ENCODE measurements around the gene MYF6. TPM values are rescaled to one million over a fixed set of nuclear protein-coding genes. Genes with fewer than 3 reads are reported as not detected.

The MYF6 gene
- total and polyA plus RNA-seq, 9 of the 15 experiments (the other 6 are each of a cell fraction or from before 2014, with no cell fraction given), result not detected

DNA sequence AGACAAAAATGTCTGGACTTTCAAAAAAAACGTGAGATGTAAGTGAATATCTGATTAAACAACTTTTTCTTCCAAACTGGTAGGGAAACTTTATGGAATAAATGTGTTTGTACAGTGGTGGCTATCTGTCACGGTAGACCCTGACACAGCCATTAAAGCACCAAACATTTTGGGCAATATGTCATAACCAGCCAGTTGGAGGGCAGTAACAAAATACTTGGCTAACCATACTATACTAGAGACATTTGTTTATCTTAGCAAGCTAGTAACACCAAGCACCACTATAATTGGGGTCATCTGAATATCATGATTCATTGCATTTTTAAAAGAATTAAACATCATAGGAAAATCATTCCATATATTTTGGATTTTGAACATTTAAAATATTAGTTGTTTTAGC, 6.0 kb upstream of the MYF6 start:
- 2% methylated on average over 2 of the region's 2 CpGs for WGBS (ENCODE audit: insufficient coverage, low coverage, missing lambda C conversion rate)
- no TSS peak for BruUV-seq (replicated peaks)
- H3K79me2 ChIP-seq (ENCODE audit: control insufficient read depth, insufficient read depth, low read length), result no peaks in the 10 kb centered on the region
- no peaks in the 10 kb centered on the region for H3K9me3 ChIP-seq (replicated peaks; ENCODE audit: control insufficient read depth, insufficient read depth, low read depth, low read length)
- no peaks in the 10 kb centered on the region for H3K36me3 ChIP-seq (ENCODE audit: control insufficient read depth, insufficient read depth, low read length)
- no peak overlapping the region for H3K4me3 ChIP-seq
- no peak for ATAC-seq
- H4K20me1 ChIP-seq (replicated peaks; ENCODE audit: control insufficient read depth, insufficient read depth, low read length), result no peaks in the 10 kb centered on the region
- DNase-seq (ENCODE audit: extremely low read depth in 1 of 4, low spot score in 3 of 4), result no peak
- no peaks in the 10 kb centered on the region for H3K9me1 ChIP-seq (ENCODE audit: control insufficient read depth, insufficient read depth, low read length)
- no peak overlapping the region for H2AFZ ChIP-seq (ENCODE audit: low read depth, low read length)
- intact Hi-C loops (cut with micrococcal nuclease), result no loop called here
- in situ Hi-C loops (cut with MboI), result no loop called here
- no peak for FAIRE-seq
- ChIA-PET CTCF (ENCODE audit: low intra/inter-chr PET ratio) (no interaction called here), POLR2A (no interaction called here)
- no peak overlapping the region for H3K9ac ChIP-seq (ENCODE audit: insufficient read depth in 1 of 2, low read depth in 2 of 2, low read length in 2 of 2)
- no peaks in the 10 kb centered on the region for H3K27me3 ChIP-seq (ENCODE audit: control insufficient read depth in 2 of 2, insufficient read depth in 2 of 2, low read length in 2 of 2)
- H3K4me1 ChIP-seq (replicated peaks in 1 of 2; ENCODE audit: control insufficient read depth in 2 of 2, insufficient read depth in 2 of 2, low read length in 2 of 2), result no peaks in the 10 kb centered on the region
- no peak for TF ChIP-seq ERF (CRISPR knock-in tag; IDR thresholded peaks at IDR 0.05)
- H3K4me2 ChIP-seq (ENCODE audit: insufficient read depth, low read length), result no peak overlapping the region
- H3K27ac ChIP-seq (ENCODE audit: extremely low read depth, low read depth, low read length), result no peak overlapping the region

DNA sequence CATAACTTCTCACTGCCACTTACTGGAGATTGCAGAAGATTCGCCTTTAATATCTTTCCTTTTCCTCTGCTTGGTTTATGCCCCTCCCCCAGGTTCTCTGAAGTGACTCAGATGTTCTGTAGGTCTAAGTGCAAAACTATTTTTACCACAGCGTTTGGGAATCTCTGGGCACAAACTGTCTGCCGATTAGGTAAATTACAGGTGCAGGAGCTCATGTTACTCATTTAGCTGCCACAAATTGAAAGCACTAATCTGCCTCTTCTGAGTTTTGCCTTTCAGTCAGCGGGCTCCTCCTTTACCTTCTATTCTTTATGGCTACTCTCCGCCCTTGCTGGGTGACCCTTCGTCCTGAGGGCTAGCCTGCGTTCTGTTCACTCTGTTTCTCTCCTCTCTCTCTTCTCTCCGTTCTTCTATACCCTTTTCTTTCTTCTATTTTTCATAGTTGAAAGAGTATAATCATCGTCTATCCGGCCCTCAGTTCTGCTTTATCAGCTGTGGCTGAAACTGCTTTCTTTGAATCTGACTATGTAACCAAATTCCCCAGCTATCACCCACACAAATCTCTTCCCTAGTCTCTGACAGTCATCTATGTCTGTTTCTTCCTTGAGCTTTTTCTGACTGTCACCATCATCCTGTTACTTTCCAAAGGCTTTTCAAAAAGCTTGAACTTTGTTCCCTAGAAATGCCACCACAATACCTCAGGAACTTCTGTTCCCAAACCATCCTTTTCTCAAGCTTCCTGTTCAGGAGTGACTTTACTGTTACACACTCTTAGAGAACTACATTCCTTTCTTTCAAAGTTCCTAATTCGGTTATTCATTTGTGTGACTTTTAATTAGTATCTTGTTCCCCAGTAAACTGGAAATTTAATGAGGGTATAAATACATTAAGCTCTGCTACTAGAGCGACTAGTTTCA, 4.3 kb upstream of the MYF6 start:
- Histone ChIP-seq H3K27ac (ENCODE audit: extremely low read depth, low read depth, low read length) (no peak overlapping the region), H3K4me1 (replicated peaks in 1 of 2; ENCODE audit: control insufficient read depth in 2 of 2, insufficient read depth in 2 of 2, low read length in 2 of 2) (no peaks in the 10 kb centered on the region), H3K4me2 (ENCODE audit: insufficient read depth, low read length) (no peak overlapping the region), H3K9me1 (ENCODE audit: control insufficient read depth, insufficient read depth, low read length) (no peaks in the 10 kb centered on the region), H4K20me1 (replicated peaks; ENCODE audit: control insufficient read depth, insufficient read depth, low read length) (no peaks in the 10 kb centered on the region), H3K36me3 (ENCODE audit: control insufficient read depth, insufficient read depth, low read length) (no peaks in the 10 kb centered on the region), H2AFZ (ENCODE audit: low read depth, low read length) (no peak overlapping the region), H3K27me3 (ENCODE audit: control insufficient read depth in 2 of 2, insufficient read depth in 2 of 2, low read length in 2 of 2) (no peaks in the 10 kb centered on the region), H3K79me2 (ENCODE audit: control insufficient read depth, insufficient read depth, low read length) (no peaks in the 10 kb centered on the region), H3K9ac (ENCODE audit: insufficient read depth in 1 of 2, low read depth in 2 of 2, low read length in 2 of 2) (no peak overlapping the region), H3K9me3 (replicated peaks; ENCODE audit: control insufficient read depth, insufficient read depth, low read depth, low read length) (no peaks in the 10 kb centered on the region), H3K4me3 (no peak overlapping the region)
- ChIA-PET POLR2A (no interaction called here), CTCF (ENCODE audit: low intra/inter-chr PET ratio) (no interaction called here)
- no peak for ATAC-seq
- no peak for DNase-seq (ENCODE audit: extremely low read depth in 1 of 4, low spot score in 3 of 4)
- in situ Hi-C loops (cut with MboI) (no loop called here), intact Hi-C loops (cut with micrococcal nuclease) (no loop called here)
- WGBS (ENCODE audit: insufficient coverage, low coverage, missing lambda C conversion rate), result under 1% methylated on average over 11 of the region's 12 CpGs
- FAIRE-seq, result no peak
- TF ChIP-seq, protein P1, sequence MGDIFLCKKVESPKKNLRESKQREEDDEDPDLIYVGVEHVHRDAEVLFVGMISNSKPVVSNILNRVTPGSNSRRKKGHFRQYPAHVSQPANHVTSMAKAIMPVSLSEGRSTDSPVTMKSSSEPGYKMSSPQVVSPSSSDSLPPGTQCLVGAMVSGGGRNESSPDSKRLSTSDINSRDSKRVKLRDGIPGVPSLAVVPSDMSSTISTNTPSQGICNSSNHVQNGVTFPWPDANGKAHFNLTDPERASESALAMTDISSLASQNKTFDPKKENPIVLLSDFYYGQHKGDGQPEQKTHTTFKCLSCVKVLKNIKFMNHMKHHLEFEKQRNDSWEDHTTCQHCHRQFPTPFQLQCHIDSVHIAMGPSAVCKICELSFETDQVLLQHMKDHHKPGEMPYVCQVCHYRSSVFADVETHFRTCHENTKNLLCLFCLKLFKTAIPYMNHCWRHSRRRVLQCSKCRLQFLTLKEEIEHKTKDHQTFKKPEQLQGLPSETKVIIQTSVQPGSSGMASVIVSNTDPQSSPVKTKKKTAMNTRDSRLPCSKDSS (IDR thresholded peaks at IDR 0.05; ENCODE audit: low read depth, partially characterized antibody), result no peak
- no TSS peak for BruUV-seq (replicated peaks)
